Trophoblast cell (in vitro differentiated cells and primary cell): ENCODE measurements around the gene CEP295NL.

Experiments
- DNase-seq, 2 donors: peaks; one replicate each; pipeline ENCODE4 v3.0.0-alpha.2; 2016
- H2AFZ ChIP-seq: 2 replicates; pipeline ENCODE4 v1.6.1; 2013; ENCODE audit warnings: low read length, moderate library complexity, mild to moderate bottlenecking; ENCODE audit not compliant: insufficient read depth, poor library complexity
- H2AK5ac ChIP-seq: 2 replicates; pipeline ENCODE4 v1.6.1; 2013; ENCODE audit warnings: mild to moderate bottlenecking, low read length
- H2BK120ac ChIP-seq: 2 replicates; pipeline ENCODE4 v1.6.1; 2013; ENCODE audit warnings: low read length, mild to moderate bottlenecking, moderate library complexity; ENCODE audit not compliant: insufficient read depth, poor library complexity
- H2BK12ac ChIP-seq: 2 replicates; pipeline ENCODE4 v1.6.1; 2013; ENCODE audit warnings: mild to moderate bottlenecking, low read length, moderate library complexity
- H2BK5ac ChIP-seq: 2 replicates; pipeline ENCODE4 v1.6.1; 2013; ENCODE audit warnings: low read length, low read depth, moderate library complexity, mild to moderate bottlenecking; ENCODE audit not compliant: poor library complexity
- H3K14ac ChIP-seq: 2 replicates; pipeline ENCODE4 v1.6.1; 2013; ENCODE audit warnings: mild to moderate bottlenecking, low read length
- H3K18ac ChIP-seq: 2 replicates; pipeline ENCODE4 v1.6.1; 2013; ENCODE audit warnings: mild to moderate bottlenecking, low read length
- H3K23ac ChIP-seq: 2 replicates; pipeline ENCODE4 v1.6.1; 2013; ENCODE audit warnings: low read length
- H3K27ac ChIP-seq: 2 replicates; pipeline ENCODE4 v1.5.1; 2013; ENCODE audit warnings: low read depth, mild to moderate bottlenecking, inconsistent platforms, low read length, moderate library complexity
- H3K27me3 ChIP-seq: 2 replicates; pipeline ENCODE4 v1.6.1; 2013; ENCODE audit warnings: inconsistent platforms, mild to moderate bottlenecking, low read length, moderate library complexity; ENCODE audit not compliant: insufficient read depth
- H3K36me3 ChIP-seq, 2 experiments: 1 replicate in 1 of 2; 2 replicates in 1 of 2; pipeline ENCODE4 v1.6.1; 2013; ENCODE audit warnings: low read length in 2 of 2, mild to moderate bottlenecking in 2 of 2, moderate library complexity in 1 of 2; ENCODE audit not compliant: insufficient read depth in 2 of 2, control insufficient read depth in 1 of 2
- H3K4ac ChIP-seq: 2 replicates; pipeline ENCODE4 v1.6.1; 2013; ENCODE audit warnings: low read depth, mild to moderate bottlenecking, low read length, moderate library complexity
- H3K4me1 ChIP-seq, 2 experiments: 1 replicate in 1 of 2; 2 replicates in 1 of 2; pipeline ENCODE4 v1.6.1; 2013; ENCODE audit warnings: low read length in 2 of 2, mild to moderate bottlenecking in 2 of 2, moderate library complexity in 1 of 2; ENCODE audit not compliant: insufficient read depth in 2 of 2, control insufficient read depth in 1 of 2
- H3K4me2 ChIP-seq: 2 replicates; pipeline ENCODE4 v1.6.1; 2013; ENCODE audit warnings: inconsistent platforms, mild to moderate bottlenecking, low read length, moderate library complexity
- H3K4me3 ChIP-seq: 2 replicates; pipeline ENCODE4 v1.5.1; 2013; ENCODE audit warnings: mild to moderate bottlenecking, low read depth, low read length, inconsistent platforms
- H3K79me1 ChIP-seq: one replicate; pipeline ENCODE4 v1.6.1; 2013; ENCODE audit warnings: low read length
- H3K79me2 ChIP-seq: 2 replicates; pipeline ENCODE4 v1.6.1; 2013; ENCODE audit warnings: low read length, mild to moderate bottlenecking; ENCODE audit not compliant: control insufficient read depth, insufficient read depth, poor library complexity
- H3K9ac ChIP-seq: 2 replicates; pipeline ENCODE4 v1.6.1; 2013; ENCODE audit warnings: mild to moderate bottlenecking, low read length
- H3K9me3 ChIP-seq: 2 replicates; pipeline ENCODE4 v1.6.1; 2013; ENCODE audit warnings: low read depth, mild to moderate bottlenecking, control low read depth, inconsistent platforms, low read length; ENCODE audit not compliant: insufficient read depth
- H4K12ac ChIP-seq: 2 replicates; pipeline ENCODE4 v1.6.1; 2013; ENCODE audit warnings: low read depth, mild to moderate bottlenecking, low read length, moderate library complexity
- H4K8ac ChIP-seq: 2 replicates; pipeline ENCODE4 v1.6.1; 2013; ENCODE audit warnings: low read depth, mild to moderate bottlenecking, low read length, moderate library complexity
- H4K91ac ChIP-seq: one replicate; pipeline ENCODE4 v1.6.1; 2013; ENCODE audit warnings: low read depth, mild to moderate bottlenecking, low read length, moderate library complexity
- WGBS: extraction: QIAGEN DNeasy Blood & Tissue Kit; methylation state at CpG from one replicate; pipeline ENCODE4 v1.1.7; 2013; ENCODE audit warnings: missing lambda C conversion rate; ENCODE audit not compliant: insufficient read length, insufficient coverage; ENCODE audit errors: extremely low coverage; 5-methylcytosine and 5-hydroxymethylcytosine counted together

Gene CEP295NL

GRCh38 chr17:78944956-78945355, 42.0 kb upstream of the CEP295NL start:
- Histone ChIP-seq H2BK12ac (no peak overlapping the region), H3K36me3 (no peaks in the 10 kb centered on the region), H3K9me3 (no peaks in the 10 kb centered on the region), H3K9ac (no peak overlapping the region), H3K4ac (no peak overlapping the region), H4K12ac (no peak overlapping the region), H3K18ac (no peak overlapping the region), H3K23ac (no peak overlapping the region), H4K91ac (no peak overlapping the region), H2BK120ac (no peak overlapping the region), H4K8ac (no peak overlapping the region), H3K4me3 (no peak overlapping the region), H3K4me1 (no peaks in the 10 kb centered on the region), H2AFZ (no peak overlapping the region), H3K27ac (no peak overlapping the region), H3K79me2 (no peaks in the 10 kb centered on the region), H3K14ac (no peak overlapping the region), H2AK5ac (no peak overlapping the region), H2BK5ac (no peak overlapping the region), H3K79me1 (no peaks in the 10 kb centered on the region), H3K27me3 (no peaks in the 10 kb centered on the region), H3K4me2 (no peak overlapping the region)
- DNase-seq, result no peak
- no CpG with 5 or more reads among the region's 10 CpGs for WGBS

GRCh38 chr17:78944026-78944425, 41.0 kb upstream of the CEP295NL start:
- H2AFZ ChIP-seq, result no peak overlapping the region
- no peak overlapping the region for H2AK5ac ChIP-seq
- no peak overlapping the region for H3K27ac ChIP-seq
- no peak overlapping the region for H3K4ac ChIP-seq
- DNase-seq, result no peak
- H4K12ac ChIP-seq, result no peak overlapping the region
- H4K91ac ChIP-seq, result no peak overlapping the region
- no peak overlapping the region for H3K4me3 ChIP-seq
- no peak overlapping the region for H2BK5ac ChIP-seq
- H3K23ac ChIP-seq, result no peak overlapping the region
- no peak overlapping the region for H4K8ac ChIP-seq
- H2BK120ac ChIP-seq, result no peak overlapping the region
- no peaks in the 10 kb centered on the region for H3K79me2 ChIP-seq
- no peak overlapping the region for H3K9ac ChIP-seq
- H3K4me1 ChIP-seq, result no peaks in the 10 kb centered on the region
- H3K79me1 ChIP-seq, result no peaks in the 10 kb centered on the region
- H3K4me2 ChIP-seq, result no peak overlapping the region
- no CpG with 5 or more reads among the region's 7 CpGs for WGBS
- H3K36me3 ChIP-seq, result no peaks in the 10 kb centered on the region
- H3K27me3 ChIP-seq, result no peaks in the 10 kb centered on the region
- H3K14ac ChIP-seq, result no peak overlapping the region
- no peak overlapping the region for H2BK12ac ChIP-seq
- H3K9me3 ChIP-seq, result no peaks in the 10 kb centered on the region
- no peak overlapping the region for H3K18ac ChIP-seq

DNA sequence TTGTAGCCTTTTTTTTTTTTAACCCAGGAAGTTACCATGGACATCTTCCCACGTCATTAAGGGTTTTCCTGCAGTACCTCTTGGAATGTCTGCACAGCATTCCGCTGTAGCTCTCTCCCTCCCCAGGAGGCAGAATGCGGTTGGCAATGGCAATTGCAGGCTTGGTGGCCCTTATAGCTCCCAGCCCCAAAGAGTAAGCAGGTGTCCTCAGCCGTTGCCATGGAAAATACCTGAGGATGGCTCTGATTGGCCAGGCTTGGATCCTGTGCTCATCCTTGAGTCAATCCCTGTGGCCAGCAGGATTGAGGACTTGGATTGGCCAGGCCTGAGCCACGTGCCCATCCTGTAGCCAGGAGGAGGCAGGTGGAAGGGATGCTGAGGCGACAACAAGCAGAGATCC, 37.7 kb upstream of the CEP295NL start:
- H3K4ac ChIP-seq, result no peak overlapping the region
- no peak overlapping the region for H3K27ac ChIP-seq
- H3K14ac ChIP-seq, result no peak overlapping the region
- H3K23ac ChIP-seq, result no peak overlapping the region
- no peak overlapping the region for H2AFZ ChIP-seq
- peaks cover 0 to 2% of the 10 kb centered on the region in 2 experiments for H3K4me1 ChIP-seq
- no peak overlapping the region for H2AK5ac ChIP-seq
- H3K79me1 ChIP-seq, result no peaks in the 10 kb centered on the region
- H3K4me3 ChIP-seq, result no peak overlapping the region
- no peaks in the 10 kb centered on the region for H3K36me3 ChIP-seq
- no peak overlapping the region for H3K9ac ChIP-seq
- H2BK5ac ChIP-seq, result no peak overlapping the region
- no peak overlapping the region for H3K4me2 ChIP-seq
- H4K12ac ChIP-seq, result no peak overlapping the region
- H4K8ac ChIP-seq, result no peak overlapping the region
- peak; percentile 86 to 89 for DNase-seq
- no peaks in the 10 kb centered on the region for H3K79me2 ChIP-seq
- H2BK12ac ChIP-seq, result no peak overlapping the region
- H2BK120ac ChIP-seq, result no peak overlapping the region
- H3K18ac ChIP-seq, result no peak overlapping the region
- H3K9me3 ChIP-seq, result peaks cover 3% of the 10 kb centered on the region
- no peak overlapping the region for H4K91ac ChIP-seq
- no CpG with 5 or more reads among the region's 6 CpGs for WGBS
- H3K27me3 ChIP-seq, result no peaks in the 10 kb centered on the region

GRCh38 chr17:78940258-78940657, 37.3 kb upstream of the CEP295NL start:
- Histone ChIP-seq H3K27ac (no peak overlapping the region), H4K8ac (no peak overlapping the region), H2AFZ (no peak overlapping the region), H3K9ac (no peak overlapping the region), H3K4me3 (no peak overlapping the region), H3K4ac (no peak overlapping the region), H3K79me1 (no peaks in the 10 kb centered on the region), H4K91ac (no peak overlapping the region), H4K12ac (no peak overlapping the region), H3K14ac (no peak overlapping the region), H3K23ac (no peak overlapping the region), H3K27me3 (no peaks in the 10 kb centered on the region), H3K4me1 (peaks cover 0 to 4% of the 10 kb centered on the region in 2 experiments), H3K18ac (no peak overlapping the region), H3K79me2 (no peaks in the 10 kb centered on the region), H2BK5ac (no peak overlapping the region), H3K36me3 (no peaks in the 10 kb centered on the region), H2AK5ac (no peak overlapping the region), H2BK120ac (no peak overlapping the region), H3K4me2 (no peak overlapping the region), H2BK12ac (no peak overlapping the region), H3K9me3 (peaks cover 3% of the 10 kb centered on the region)
- no CpG with 5 or more reads among the region's 5 CpGs for WGBS
- no peak for DNase-seq
